HepG2 (cell line): ENCODE measurements around the gene DPH2. TPM values are rescaled to one million over a fixed set of nuclear protein-coding genes. Genes with fewer than 3 reads are reported as not detected.

Experiments used
- ATAC-seq: fragments of 200-7000 bp; cut with Tn5 transposase; 3 replicates; pipeline ENCODE4 v1.9.1; 2020; ENCODE audit warnings: mild to moderate bottlenecking, moderate library complexity
- BruUV-seq: library from RNA; stranded (reverse); fragments of 400-500 nt; replicated peaks from 2 replicates; lab custom pipeline; 2021; lab: Mats Ljungman, UMichigan
- CTCF ChIA-PET: fragments of 300-600 bp; formaldehyde crosslinking; extraction: SDS; loops from one replicate; lab custom pipeline; 2021; ENCODE audit warnings: low total read pairs, inconsistent platforms, low intra/inter-chr PET ratio; lab: Yijun Ruan, JAX
- POLR2A ChIA-PET: fragments of 350-600 bp; sonication (Branson Sonifier 250); formaldehyde crosslinking; loops from one replicate; lab custom pipeline; 2020; ENCODE audit warnings: antibody characterized with exemption, inconsistent platforms; lab: Yijun Ruan, JAX
- DNase-seq: peaks from one replicate; pipeline ENCODE4 v3.0.0-alpha.2; 2015; ENCODE audit warnings: low spot score
- FAIRE-seq: peaks from 3 replicates; lab custom pipeline; 2011; peaks lifted over from hg19 to GRCh38; lab: Jason Lieb, UNC
- H2AFZ ChIP-seq: one replicate; pipeline ENCODE4 v1.6.1; 2011; ENCODE audit warnings: low read length, inconsistent platforms
- H3K27ac ChIP-seq: fragments of 300-600 bp; 3 replicates; pipeline ENCODE4 v1.8.0; 2011; ENCODE audit warnings: mixed run types, mild to moderate bottlenecking, mixed read lengths, low read length, inconsistent platforms; ENCODE audit not compliant: insufficient read depth; ENCODE audit errors: extremely low read length
- H3K27me3 ChIP-seq, 2 experiments: fragments of 200-600 bp in 1 of 2; 2 replicates in 1 of 2; 3 replicates in 1 of 2; pipeline versions ENCODE4 v1.6.0 to v1.8.0; 2011; ENCODE audit warnings: low read length in 2 of 2, mild to moderate bottlenecking in 2 of 2, moderate library complexity in 2 of 2, inconsistent platforms in 1 of 2; ENCODE audit not compliant: insufficient read depth in 2 of 2, control insufficient read depth in 1 of 2
- H3K36me3 ChIP-seq, 2 experiments: fragments of 200-600 bp in 1 of 2; replicated peaks in 1 of 2; 2 replicates in 1 of 2; 3 replicates in 1 of 2; pipeline versions ENCODE4 v1.5.1 to v1.8.0; 2011; ENCODE audit warnings: low read length in 2 of 2, inconsistent platforms in 1 of 2; ENCODE audit not compliant: insufficient read depth in 2 of 2, control insufficient read depth in 1 of 2
- H3K4me1 ChIP-seq: 2 replicates; pipeline ENCODE4 v1.5.1; 2012; ENCODE audit warnings: low read length, inconsistent platforms; ENCODE audit not compliant: insufficient read depth
- H3K4me2 ChIP-seq: 2 replicates; pipeline ENCODE4 v1.6.0; 2011; ENCODE audit warnings: low read depth, low read length, inconsistent platforms
- H3K4me3 ChIP-seq, 3 experiments: fragments of 200-600 bp in 1 of 3; sonication (generic), shearing (Covaris generic) in 1 of 3; replicated peaks in 1 of 3; 2 replicates each; pipeline ENCODE4 v1.5.1; 2011 to 2016; ENCODE audit warnings: low read length in 3 of 3, inconsistent platforms in 2 of 3, low read depth in 2 of 3, mild to moderate bottlenecking in 2 of 3, control low read depth in 1 of 3, mixed read lengths in 1 of 3; ENCODE audit not compliant: insufficient read depth in 1 of 3
- H3K79me2 ChIP-seq: one replicate; pipeline ENCODE4 v1.6.1; 2011; ENCODE audit warnings: low read length, inconsistent platforms; ENCODE audit not compliant: insufficient read depth
- H3K9ac ChIP-seq: 2 replicates; pipeline ENCODE4 v1.6.0; 2011; ENCODE audit warnings: mild to moderate bottlenecking, low read depth, low read length, inconsistent platforms; ENCODE audit not compliant: insufficient read depth
- H3K9me3 ChIP-seq: 2 replicates; pipeline ENCODE4 v1.5.1; 2012; ENCODE audit warnings: mild to moderate bottlenecking, low read length
- H4K20me1 ChIP-seq: 2 replicates; pipeline ENCODE4 v1.6.0; 2011; ENCODE audit warnings: inconsistent platforms, mild to moderate bottlenecking, low read length, moderate library complexity; ENCODE audit not compliant: insufficient read depth
- CBX5 ChIP-seq: sonication (generic); formaldehyde crosslinking; IDR thresholded peaks from 2 replicates; pipeline ENCODE4 v1.4.0; 2020; ENCODE audit warnings: missing genetic modification reagents, borderline replicate concordance
- ESRRA ChIP-seq: sonication (generic); formaldehyde crosslinking; IDR thresholded peaks from 2 replicates; pipeline ENCODE4 v1.5.1; 2020; ENCODE audit warnings: mild to moderate bottlenecking, low read depth, missing genetic modification reagents
- EZH2 ChIP-seq: conservative IDR thresholded peaks from 2 replicates; pipeline ENCODE4 v1.6.1; 2012; ENCODE audit warnings: mild to moderate bottlenecking, low read depth, low read length, moderate library complexity
- MBD4 ChIP-seq: IDR thresholded peaks from 2 replicates; pipeline ENCODE4 v1.6.1; 2012; ENCODE audit warnings: low read length, inconsistent platforms, borderline replicate concordance
- POLR2G ChIP-seq: fragments of 200-400 bp; formaldehyde crosslinking; IDR thresholded peaks from 2 replicates; pipeline ENCODE4 v1.6.1; 2018; ENCODE audit warnings: mild to moderate bottlenecking, low read depth, low read length, moderate library complexity
- SALL2 ChIP-seq: sonication (generic); formaldehyde crosslinking; IDR thresholded peaks from 2 replicates; pipeline ENCODE4 v1.8.1; 2023; ENCODE audit warnings: mild to moderate bottlenecking, missing genetic modification reagents, inconsistent platforms
- ZBTB3 ChIP-seq: sonication (generic); formaldehyde crosslinking; IDR thresholded peaks from 2 replicates; pipeline ENCODE4 v1.4.0; 2020; ENCODE audit warnings: low read depth, mild to moderate bottlenecking, moderate library complexity, missing genetic modification reagents, borderline replicate concordance
- ZFP1 ChIP-seq: IDR thresholded peaks from 2 replicates; pipeline ENCODE4 v1.6.1; 2016
- ZNF180 ChIP-seq: sonication (generic); formaldehyde crosslinking; IDR thresholded peaks from 2 replicates; pipeline ENCODE4 v1.4.0; 2020; ENCODE audit warnings: low read depth, missing genetic modification reagents, borderline replicate concordance
- ZNF281 ChIP-seq: sonication (generic); formaldehyde crosslinking; IDR thresholded peaks from 2 replicates; pipeline ENCODE4 v1.4.0; 2020; ENCODE audit warnings: missing genetic modification reagents, borderline replicate concordance
- ZNF776 ChIP-seq: sonication (generic); formaldehyde crosslinking; IDR thresholded peaks from 2 replicates; pipeline ENCODE4 v1.4.0; 2020; ENCODE audit warnings: mild to moderate bottlenecking, missing genetic modification reagents
- WGBS: methylation state at CpG from one replicate; pipeline ENCODE4 v1.1.6; 2017; ENCODE audit warnings: low lambda C conversion rate; 5-methylcytosine and 5-hydroxymethylcytosine counted together
- in situ Hi-C: cut with HindIII; loops from 2 replicates; pipeline ENCODE4 v1.10.0; 2017; ENCODE audit warnings: low pct_unique_long_range_greater_than_20kb; ENCODE audit not compliant: extremely low pct_ligation_motif_present
- intact Hi-C: fragments of 100-400 bp; cut with micrococcal nuclease; formaldehyde crosslinking; loops from one replicate; pipeline ENCODE4 v1.10.0; 2022; ENCODE audit not compliant: unreplicated experiment
- polyA plus RNA-seq, 8 experiments: library from polyadenylated mRNA; depleted of rRNA in 3 of 8; stranded (reverse) in 7 of 8; unstranded in 1 of 8; fragments of >200 nt; fragmentation: Illumina TruSeq in 4 of 8; extraction: Trizol in 4 of 8; gene quantifications; 2 replicates each; pipeline versions ENCODE4 v1.2.1 to v1.2.3, GENCODE V29; 2011 to 2016; ENCODE audit warnings: low read depth in 4 of 8, missing spikeins in 1 of 8, mixed read lengths in 1 of 8; ENCODE audit not compliant: insufficient read depth in 1 of 8
- total RNA-seq, 5 experiments: library from RNA; depleted of rRNA; stranded (reverse); fragments of >200 nt; fragmentation: Illumina TruSeq; extraction: Trizol; gene quantifications; 2 replicates each; pipeline ENCODE4 v1.2.3, GENCODE V29; 2016; ENCODE audit warnings: low read depth in 1 of 5
- TF ChIP-seq, protein P1 (sequence below): sonication (generic); formaldehyde crosslinking; IDR thresholded peaks from 2 replicates; pipeline ENCODE4 v1.4.0; 2020; ENCODE audit warnings: missing genetic modification reagents, borderline replicate concordance

The DPH2 gene
- total and polyA plus RNA-seq, 2 of the 13 experiments (the other 11 are each of a cell fraction or from before 2014, with no cell fraction given): 32.2 to 38.3 TPM

DNA sequence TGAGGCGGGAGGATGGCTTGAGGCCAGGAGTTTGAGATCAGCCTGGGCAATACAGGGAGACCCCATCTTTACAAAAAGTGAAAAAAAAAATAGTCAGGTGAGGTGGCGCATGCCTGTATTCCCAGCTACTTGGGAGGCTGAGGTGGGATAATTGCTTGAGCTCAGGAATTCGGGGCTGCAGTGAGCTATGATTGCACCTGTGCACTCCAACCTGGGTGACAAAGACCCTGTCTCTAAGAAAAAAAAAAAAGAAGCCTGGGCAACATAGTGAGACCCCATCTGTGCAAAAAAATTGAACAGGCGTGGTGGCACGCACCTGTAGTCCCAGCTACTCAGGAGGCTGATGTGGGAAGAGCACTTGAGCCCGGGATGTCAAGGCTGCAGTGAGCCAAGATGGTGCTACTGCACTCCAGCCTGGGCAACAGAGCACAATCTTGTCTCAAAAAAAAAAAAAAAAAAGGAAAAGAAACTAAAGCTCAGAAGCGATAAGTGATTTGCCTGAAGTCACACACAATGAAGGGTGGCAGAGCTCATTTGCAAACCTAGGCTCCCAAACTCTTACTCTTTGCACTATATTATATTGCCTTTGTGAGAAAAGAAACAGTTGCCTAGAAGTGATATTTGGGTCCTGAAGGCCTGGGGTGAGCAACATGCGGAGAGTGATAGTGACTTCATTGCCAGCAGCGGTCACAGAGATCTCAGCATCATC is 23.6 kb downstream of the DPH2 start:
- Histone ChIP-seq H3K9me3 (no peaks in the 10 kb centered on the region), H3K9ac (no peak overlapping the region), H3K27ac (no peak overlapping the region), H4K20me1 (no peaks in the 10 kb centered on the region), H2AFZ (no peak overlapping the region), H3K4me2 (no peak overlapping the region), H3K4me3 (no peak overlapping the region), H3K27me3 (no peaks in the 10 kb centered on the region), H3K79me2 (no peaks in the 10 kb centered on the region), H3K4me1 (peaks cover 58% of the 10 kb centered on the region), H3K36me3 (no peaks in the 10 kb centered on the region)
- no peak for FAIRE-seq
- ATAC-seq: no peak
- intact Hi-C loops: no loop called here
- WGBS: 93% methylated on average over 9 of the region's 9 CpGs
- in situ Hi-C loops: no loop called here
- CTCF ChIA-PET: no interaction called here
- BruUV-seq: no TSS peak
- POLR2A ChIA-PET: interaction anchor here (0.7 to 1.5 kb wide), 4 partner anchors 16 to 43 kb away, joined by 3 to 4 read pairs (median 3); no protein-coding TSS in a partner anchor
- DNase-seq: no peak
- no peak for TF ChIP-seq EZH2
- no peak for TF ChIP-seq POLR2G
- no peak for TF ChIP-seq ZNF281 (CRISPR knock-in tag)
- TF ChIP-seq ZFP1 (CRISPR knock-in tag): no peak
- TF ChIP-seq ZNF180: no peak
- TF ChIP-seq ZBTB3 (CRISPR knock-in tag): no peak
- TF ChIP-seq CBX5 (CRISPR knock-in tag): no peak
- TF ChIP-seq ZNF776 (CRISPR knock-in tag): no peak
- TF ChIP-seq MBD4: no peak
- TF ChIP-seq, protein P1, sequence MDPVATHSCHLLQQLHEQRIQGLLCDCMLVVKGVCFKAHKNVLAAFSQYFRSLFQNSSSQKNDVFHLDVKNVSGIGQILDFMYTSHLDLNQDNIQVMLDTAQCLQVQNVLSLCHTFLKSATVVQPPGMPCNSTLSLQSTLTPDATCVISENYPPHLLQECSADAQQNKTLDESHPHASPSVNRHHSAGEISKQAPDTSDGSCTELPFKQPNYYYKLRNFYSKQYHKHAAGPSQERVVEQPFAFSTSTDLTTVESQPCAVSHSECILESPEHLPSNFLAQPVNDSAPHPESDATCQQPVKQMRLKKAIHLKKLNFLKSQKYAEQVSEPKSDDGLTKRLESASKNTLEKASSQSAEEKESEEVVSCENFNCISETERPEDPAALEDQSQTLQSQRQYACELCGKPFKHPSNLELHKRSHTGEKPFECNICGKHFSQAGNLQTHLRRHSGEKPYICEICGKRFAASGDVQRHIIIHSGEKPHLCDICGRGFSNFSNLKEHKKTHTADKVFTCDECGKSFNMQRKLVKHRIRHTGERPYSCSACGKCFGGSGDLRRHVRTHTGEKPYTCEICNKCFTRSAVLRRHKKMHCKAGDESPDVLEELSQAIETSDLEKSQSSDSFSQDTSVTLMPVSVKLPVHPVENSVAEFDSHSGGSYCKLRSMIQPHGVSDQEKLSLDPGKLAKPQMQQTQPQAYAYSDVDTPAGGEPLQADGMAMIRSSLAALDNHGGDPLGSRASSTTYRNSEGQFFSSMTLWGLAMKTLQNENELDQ: no peak
- no peak for TF ChIP-seq ESRRA (CRISPR knock-in tag)
- TF ChIP-seq SALL2: no peak
